ENCODE results near the gene ZSWIM6.

ZSWIM6 gene

GRCh38 chr5:61582887-61583286 is 250.8 kb downstream of the ZSWIM6 start:
- in situ Hi-C loops (cut with MboI; ENCODE audit: low sequenced_read_pairs): no loop called here

GRCh38 chr5:61586096-61587084 is 254.3 kb downstream of the ZSWIM6 start:
- in situ Hi-C loops (cut with MboI; ENCODE audit: low sequenced_read_pairs): no loop called here

GRCh38 chr5:61587125-61587524 is 255.1 kb downstream of the ZSWIM6 start:
- in situ Hi-C loops (cut with MboI; ENCODE audit: low sequenced_read_pairs): no loop called here

GRCh38 chr5:61588216-61588615 is 256.2 kb downstream of the ZSWIM6 start:
- in situ Hi-C loops (cut with MboI; ENCODE audit: low sequenced_read_pairs): no loop called here

- in situ Hi-C loops (cut with MboI; ENCODE audit: low sequenced_read_pairs): no loop called here
Measured at GRCh38 chr5:61589946-61590345, 257.9 kb downstream of the ZSWIM6 start.

GRCh38 chr5:61590473-61590872 is 258.4 kb downstream of the ZSWIM6 start:
- in situ Hi-C loops (cut with MboI; ENCODE audit: low sequenced_read_pairs): no loop called here

GRCh38 chr5:61591859-61592258 is 259.8 kb downstream of the ZSWIM6 start:
- in situ Hi-C loops (cut with MboI; ENCODE audit: low sequenced_read_pairs): no loop called here

- in situ Hi-C loops (cut with MboI; ENCODE audit: low sequenced_read_pairs): no loop called here
Measured at GRCh38 chr5:61595426-61595825, 263.4 kb downstream of the ZSWIM6 start.

Data from HL-60/S4 (cell line).